Activated CD4-positive, alpha-beta memory T cell treated with anti-CD3 and anti-CD28 coated beads, Interleukin-2, amount 10 ng/mL, durations not matched to agents 7 days and 5 days (primary cell): ENCODE results near the gene DNAJC5G. TPM values are rescaled to one million over a fixed set of nuclear protein-coding genes. Genes with fewer than 3 reads are reported as not detected.

ENCODE experiments used
- CTCF ChIA-PET: fragments of 350-600 bp; sonication (Branson Sonifier 250); formaldehyde crosslinking; loops from one replicate; lab custom pipeline; 2021; ENCODE audit warnings: antibody characterized with exemption, inconsistent platforms; lab: Charles Lee
- POLR2A ChIA-PET: fragments of 350-600 bp; sonication (Branson Sonifier 250); formaldehyde crosslinking; loops from one replicate; lab custom pipeline; 2021; ENCODE audit warnings: antibody characterized with exemption; lab: Charles Lee
- DNase-seq: peaks from one replicate; pipeline ENCODE4 v3.0.0-alpha.2; 2020
- H3K27ac Mint-ChIP-seq: one replicate; pipeline ENCODE4 v1.8.0; 2021; ENCODE audit warnings: mild to moderate bottlenecking, mixed read lengths
- H3K27me3 Mint-ChIP-seq: one replicate; pipeline ENCODE4 v1.8.0; 2021; ENCODE audit warnings: mixed read lengths
- H3K36me3 Mint-ChIP-seq: one replicate; pipeline ENCODE4 v1.8.0; 2021; ENCODE audit warnings: low read depth, mixed read lengths
- H3K4me1 Mint-ChIP-seq: one replicate; pipeline ENCODE4 v1.8.0; 2021; ENCODE audit warnings: mixed read lengths
- H3K4me3 Mint-ChIP-seq: one replicate; pipeline ENCODE4 v1.8.0; 2021; ENCODE audit warnings: mild to moderate bottlenecking, mixed read lengths
- H3K9me3 Mint-ChIP-seq: one replicate; pipeline ENCODE4 v1.8.0; 2021; ENCODE audit warnings: mixed read lengths
- total RNA-seq, 2 experiments: library from RNA; stranded (reverse); gene quantifications; one replicate each; pipeline ENCODE4 v1.2.3, GENCODE V29; 2021

The DNAJC5G gene
- total RNA-seq, result not detected

- Mint-ChIP-seq H3K9me3 (no peaks in the 10 kb centered on the region), H3K4me3 (no peak within 1 kb of the TSS), H3K27ac (no peak within 1 kb of the TSS), H3K36me3 (no peaks in the 10 kb centered on the region), H3K27me3 (peaks cover 28% of the 10 kb centered on the region), H3K4me1 (peaks cover 14% of the 10 kb centered on the region)
- no peak for DNase-seq
- POLR2A ChIA-PET, result interaction anchor here (0.5 to 1.3 kb wide), 2 partner anchors 11 to 294 kb away, joined by 3 to 5 read pairs; no protein-coding TSS in a partner anchor
- CTCF ChIA-PET, result interaction anchor here (0.7 kb wide), 2 partner anchors 28 to 106 kb away, joined by 3 read pairs; no protein-coding TSS in a partner anchor
Observed at GRCh38 chr2:27275211-27276150, at the start of gene DNAJC5G. Gene DNAJC5G, plus strand, starts transcription at chr2:27275433. Its CDS starts 1,296 bp downstream, at chr2:27276729.

GRCh38 chr2:27225526-27225925 lies 49.7 kb upstream of the DNAJC5G start:
- CTCF ChIA-PET, result no interaction called here
- H3K27ac Mint-ChIP-seq, result no peak overlapping the region

GRCh38 chr2:27227501-27227900 lies 47.7 kb upstream of the DNAJC5G start:
- Mint-ChIP-seq H3K4me3 (no peak overlapping the region), H3K27ac (no peak overlapping the region), H3K27me3 (no peaks in the 10 kb centered on the region), H3K9me3 (no peaks in the 10 kb centered on the region), H3K4me1 (no peaks in the 10 kb centered on the region), H3K36me3 (peaks cover 66% of the 10 kb centered on the region)
- POLR2A ChIA-PET, result no interaction called here
- no peak for DNase-seq
- CTCF ChIA-PET, result no interaction called here

More at GRCh38 chr2:27225526-27225925, 49.7 kb upstream of the DNAJC5G start:
- peaks cover 65% of the 10 kb centered on the region for H3K36me3 Mint-ChIP-seq
- no peaks in the 10 kb centered on the region for H3K9me3 Mint-ChIP-seq
- peaks cover 5% of the 10 kb centered on the region for H3K4me1 Mint-ChIP-seq
- DNase-seq, result no peak
- no peak overlapping the region for H3K4me3 Mint-ChIP-seq
- H3K27me3 Mint-ChIP-seq, result no peaks in the 10 kb centered on the region
- POLR2A ChIA-PET, result interaction anchor here (1.9 kb wide), 1 partner anchor 174 kb away, joined by 4 read pairs; the partner anchor contains the start of gene AGBL5

GRCh38 chr2:27231921-27232320 lies 43.3 kb upstream of the DNAJC5G start:
- POLR2A ChIA-PET, result interaction anchor here (0.7 to 1.8 kb wide), 4 partner anchors 8 to 16 kb away, joined by 3 to 5 read pairs (median 4); no protein-coding TSS in a partner anchor
- no peak overlapping the region for H3K4me3 Mint-ChIP-seq
- H3K4me1 Mint-ChIP-seq, result no peaks in the 10 kb centered on the region
- no peak overlapping the region for H3K27ac Mint-ChIP-seq
- no peaks in the 10 kb centered on the region for H3K27me3 Mint-ChIP-seq
- CTCF ChIA-PET, result interaction anchor here (0.7 to 1.4 kb wide), 4 partner anchors 10 to 270 kb away, joined by 3 to 5 read pairs (median 3); no protein-coding TSS in a partner anchor
- H3K36me3 Mint-ChIP-seq, result peaks cover 74% of the 10 kb centered on the region
- DNase-seq, result no peak
- H3K9me3 Mint-ChIP-seq, result no peaks in the 10 kb centered on the region

GRCh38 chr2:27233341-27233740 lies 41.9 kb upstream of the DNAJC5G start:
- Mint-ChIP-seq H3K36me3 (peaks cover 74% of the 10 kb centered on the region), H3K9me3 (no peaks in the 10 kb centered on the region), H3K4me1 (no peaks in the 10 kb centered on the region), H3K27ac (no peak overlapping the region), H3K27me3 (no peaks in the 10 kb centered on the region), H3K4me3 (no peak overlapping the region)
- ChIA-PET CTCF (interaction anchor here (0.5 to 1.5 kb wide), 2 partner anchors 32 to 64 kb away, joined by 3 read pairs; no protein-coding TSS in a partner anchor), POLR2A (interaction anchor here (1.4 to 1.8 kb wide), 2 partner anchors 8 to 15 kb away, joined by 4 to 5 read pairs; no protein-coding TSS in a partner anchor)
- no peak for DNase-seq

- no peak for DNase-seq
- ChIA-PET POLR2A (interaction anchor here (2.0 kb wide), 1 partner anchor 12 kb away, joined by 5 read pairs; no protein-coding TSS in a partner anchor), CTCF (interaction anchor here (1.3 kb wide), 1 partner anchor 44 kb away, joined by 5 read pairs; no protein-coding TSS in a partner anchor)
- H3K27me3 Mint-ChIP-seq, result no peaks in the 10 kb centered on the region
- H3K27ac Mint-ChIP-seq, result no peak overlapping the region
- no peaks in the 10 kb centered on the region for H3K4me1 Mint-ChIP-seq
- H3K36me3 Mint-ChIP-seq, result peaks cover 84% of the 10 kb centered on the region
- no peak overlapping the region for H3K4me3 Mint-ChIP-seq
- H3K9me3 Mint-ChIP-seq, result no peaks in the 10 kb centered on the region
Observed at GRCh38 chr2:27236136-27236535, 39.1 kb upstream of the DNAJC5G start.

GRCh38 chr2:27236626-27237025 lies 38.6 kb upstream of the DNAJC5G start:
- Mint-ChIP-seq H3K9me3 (no peaks in the 10 kb centered on the region), H3K27me3 (no peaks in the 10 kb centered on the region), H3K4me3 (no peak overlapping the region), H3K4me1 (no peaks in the 10 kb centered on the region), H3K36me3 (peaks cover 81% of the 10 kb centered on the region), H3K27ac (no peak overlapping the region)
- no peak for DNase-seq
- POLR2A ChIA-PET, result interaction anchor here (2.0 kb wide), 1 partner anchor 12 kb away, joined by 5 read pairs; no protein-coding TSS in a partner anchor
- CTCF ChIA-PET, result no interaction called here

GRCh38 chr2:27237341-27237945 lies 37.8 kb upstream of the DNAJC5G start:
- no peaks in the 10 kb centered on the region for H3K27me3 Mint-ChIP-seq
- no peak overlapping the region for H3K4me3 Mint-ChIP-seq
- no peak for DNase-seq
- peaks cover 78% of the 10 kb centered on the region for H3K36me3 Mint-ChIP-seq
- CTCF ChIA-PET, result no interaction called here
- POLR2A ChIA-PET, result no interaction called here
- no peak overlapping the region for H3K27ac Mint-ChIP-seq
- no peaks in the 10 kb centered on the region for H3K9me3 Mint-ChIP-seq
- peaks cover 4% of the 10 kb centered on the region for H3K4me1 Mint-ChIP-seq

GRCh38 chr2:27238976-27239375 lies 36.3 kb upstream of the DNAJC5G start:
- peaks cover 75% of the 10 kb centered on the region for H3K36me3 Mint-ChIP-seq
- no peaks in the 10 kb centered on the region for H3K9me3 Mint-ChIP-seq
- no peak overlapping the region for H3K27ac Mint-ChIP-seq
- peaks cover 4% of the 10 kb centered on the region for H3K4me1 Mint-ChIP-seq
- H3K4me3 Mint-ChIP-seq, result no peak overlapping the region
- DNase-seq, result no peak
- ChIA-PET CTCF (no interaction called here), POLR2A (interaction anchor here (0.7 kb wide), 1 partner anchor 26 kb away, joined by 3 read pairs; no protein-coding TSS in a partner anchor)
- no peaks in the 10 kb centered on the region for H3K27me3 Mint-ChIP-seq

- no peak overlapping the region for H3K4me3 Mint-ChIP-seq
- DNase-seq, result no peak
- H3K4me1 Mint-ChIP-seq, result peaks cover 4% of the 10 kb centered on the region
- H3K27me3 Mint-ChIP-seq, result no peaks in the 10 kb centered on the region
- no peak overlapping the region for H3K27ac Mint-ChIP-seq
- POLR2A ChIA-PET, result interaction anchor here (0.8 kb wide), 1 partner anchor 31 kb away, joined by 3 read pairs; no protein-coding TSS in a partner anchor
- CTCF ChIA-PET, result interaction anchor here (1.2 kb wide), 1 partner anchor 43 kb away, joined by 3 read pairs; no protein-coding TSS in a partner anchor
- H3K9me3 Mint-ChIP-seq, result no peaks in the 10 kb centered on the region
- peaks cover 67% of the 10 kb centered on the region for H3K36me3 Mint-ChIP-seq
Observed at GRCh38 chr2:27240406-27240805, 34.8 kb upstream of the DNAJC5G start.

GRCh38 chr2:27241761-27242613 lies 33.2 kb upstream of the DNAJC5G start:
- Mint-ChIP-seq H3K27me3 (no peaks in the 10 kb centered on the region), H3K27ac (no peak overlapping the region), H3K4me1 (peaks cover 4% of the 10 kb centered on the region), H3K4me3 (no peak overlapping the region), H3K36me3 (peaks cover 57% of the 10 kb centered on the region), H3K9me3 (no peaks in the 10 kb centered on the region)
- CTCF ChIA-PET, result interaction anchor here (1.1 to 1.2 kb wide), 2 partner anchors 10 to 38 kb away, joined by 3 to 4 read pairs; no protein-coding TSS in a partner anchor
- no peak for DNase-seq
- POLR2A ChIA-PET, result interaction anchor here (0.7 to 1.2 kb wide), 2 partner anchors 9 to 114 kb away, joined by 3 to 5 read pairs; partner anchors contain the start of gene GTF3C2

GRCh38 chr2:27242614-27242951 lies 32.6 kb upstream of the DNAJC5G start:
- Mint-ChIP-seq H3K4me3 (no peak overlapping the region), H3K4me1 (peaks cover 4% of the 10 kb centered on the region), H3K27me3 (no peaks in the 10 kb centered on the region), H3K9me3 (no peaks in the 10 kb centered on the region), H3K27ac (no peak overlapping the region), H3K36me3 (peaks cover 51% of the 10 kb centered on the region)
- ChIA-PET CTCF (no interaction called here), POLR2A (interaction anchor here (0.7 kb wide), 1 partner anchor 114 kb away, joined by 3 read pairs; the partner anchor contains the start of gene GTF3C2)
- DNase-seq, result no peak
